Measurements from ENCODE around the gene KLHL29. TPM values are rescaled to one million over a fixed set of nuclear protein-coding genes. Genes with fewer than 3 reads are reported as not detected.

Gene KLHL29
- total RNA-seq, 1 experiment from 2014 or later: 12.2 TPM

DNA sequence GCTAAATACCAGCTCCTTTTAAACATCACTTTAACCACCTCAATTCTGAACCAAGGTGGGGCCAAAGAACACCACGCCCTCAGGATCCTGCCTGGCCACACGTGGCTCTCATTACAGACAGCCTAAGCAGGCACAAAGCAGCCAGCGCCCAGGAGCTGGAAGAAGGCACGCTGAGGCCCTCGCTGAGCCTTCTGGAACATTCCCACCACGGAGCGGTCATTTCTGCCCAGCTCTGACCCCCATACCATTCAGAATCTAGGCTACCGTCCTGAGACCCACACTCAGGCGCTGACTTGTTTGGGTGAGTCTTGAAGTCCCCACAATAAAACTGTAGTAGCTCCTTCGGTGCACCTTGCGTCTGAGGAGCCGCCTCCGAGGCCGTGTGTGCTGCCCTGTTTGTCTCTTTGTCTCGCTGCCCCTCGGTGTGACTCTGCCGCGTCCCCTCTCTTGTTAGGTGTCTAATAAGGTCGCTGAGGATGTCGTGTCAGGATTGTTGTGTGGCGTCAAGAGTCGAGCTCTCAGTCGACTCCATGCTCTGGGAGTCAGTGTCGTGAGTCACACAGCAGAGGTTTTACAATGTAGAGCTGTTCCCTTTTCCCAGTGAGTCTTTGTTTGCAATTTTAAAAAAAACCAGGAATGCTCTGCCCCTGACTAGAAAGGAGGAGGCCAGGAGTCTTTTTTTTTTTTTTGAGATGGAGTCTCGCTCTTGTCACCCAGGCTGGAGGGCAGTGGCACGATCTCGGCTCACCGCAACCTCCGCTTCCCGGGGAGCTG, 242.4 kb downstream of the KLHL29 start:
- no peak for DNase-seq (ENCODE audit: low spot score)
- H3K27me3 ChIP-seq (replicated peaks; ENCODE audit: insufficient read depth, low read depth, low read length, poor library complexity): no peaks in the 10 kb centered on the region
- no peaks in the 10 kb centered on the region for H3K4me1 ChIP-seq (ENCODE audit: insufficient read depth, low read length, poor library complexity, severe bottlenecking)
- TF ChIP-seq, protein P1, sequence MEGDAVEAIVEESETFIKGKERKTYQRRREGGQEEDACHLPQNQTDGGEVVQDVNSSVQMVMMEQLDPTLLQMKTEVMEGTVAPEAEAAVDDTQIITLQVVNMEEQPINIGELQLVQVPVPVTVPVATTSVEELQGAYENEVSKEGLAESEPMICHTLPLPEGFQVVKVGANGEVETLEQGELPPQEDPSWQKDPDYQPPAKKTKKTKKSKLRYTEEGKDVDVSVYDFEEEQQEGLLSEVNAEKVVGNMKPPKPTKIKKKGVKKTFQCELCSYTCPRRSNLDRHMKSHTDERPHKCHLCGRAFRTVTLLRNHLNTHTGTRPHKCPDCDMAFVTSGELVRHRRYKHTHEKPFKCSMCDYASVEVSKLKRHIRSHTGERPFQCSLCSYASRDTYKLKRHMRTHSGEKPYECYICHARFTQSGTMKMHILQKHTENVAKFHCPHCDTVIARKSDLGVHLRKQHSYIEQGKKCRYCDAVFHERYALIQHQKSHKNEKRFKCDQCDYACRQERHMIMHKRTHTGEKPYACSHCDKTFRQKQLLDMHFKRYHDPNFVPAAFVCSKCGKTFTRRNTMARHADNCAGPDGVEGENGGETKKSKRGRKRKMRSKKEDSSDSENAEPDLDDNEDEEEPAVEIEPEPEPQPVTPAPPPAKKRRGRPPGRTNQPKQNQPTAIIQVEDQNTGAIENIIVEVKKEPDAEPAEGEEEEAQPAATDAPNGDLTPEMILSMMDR (conservative IDR thresholded peaks at IDR 0.05; ENCODE audit: low read depth, low read length): no peak
- TF ChIP-seq EZH2 (IDR thresholded peaks at IDR 0.05; ENCODE audit: borderline replicate concordance, low read depth, low read length, poor library complexity, severe bottlenecking): no peak
- H3K27ac ChIP-seq (ENCODE audit: low read depth, low read length, poor library complexity, severe bottlenecking): no peak overlapping the region
- peaks cover 3% of the 10 kb centered on the region for H3K9me3 ChIP-seq (ENCODE audit: low read depth, low read length, poor library complexity, severe bottlenecking)
- no peaks in the 10 kb centered on the region for H3K36me3 ChIP-seq (ENCODE audit: insufficient read depth, low read length, poor library complexity, severe bottlenecking)
- H3K4me3 ChIP-seq (ENCODE audit: low read depth, low read length, poor library complexity, severe bottlenecking): no peak overlapping the region
- CTCF ChIA-PET: no interaction called here
- BruUV-seq (replicated peaks): no TSS peak
- POLR2A ChIA-PET (ENCODE audit: low non-redundant PET): no interaction called here
- intact Hi-C loops (cut with micrococcal nuclease; ENCODE audit: unreplicated experiment): no loop called here

DNA sequence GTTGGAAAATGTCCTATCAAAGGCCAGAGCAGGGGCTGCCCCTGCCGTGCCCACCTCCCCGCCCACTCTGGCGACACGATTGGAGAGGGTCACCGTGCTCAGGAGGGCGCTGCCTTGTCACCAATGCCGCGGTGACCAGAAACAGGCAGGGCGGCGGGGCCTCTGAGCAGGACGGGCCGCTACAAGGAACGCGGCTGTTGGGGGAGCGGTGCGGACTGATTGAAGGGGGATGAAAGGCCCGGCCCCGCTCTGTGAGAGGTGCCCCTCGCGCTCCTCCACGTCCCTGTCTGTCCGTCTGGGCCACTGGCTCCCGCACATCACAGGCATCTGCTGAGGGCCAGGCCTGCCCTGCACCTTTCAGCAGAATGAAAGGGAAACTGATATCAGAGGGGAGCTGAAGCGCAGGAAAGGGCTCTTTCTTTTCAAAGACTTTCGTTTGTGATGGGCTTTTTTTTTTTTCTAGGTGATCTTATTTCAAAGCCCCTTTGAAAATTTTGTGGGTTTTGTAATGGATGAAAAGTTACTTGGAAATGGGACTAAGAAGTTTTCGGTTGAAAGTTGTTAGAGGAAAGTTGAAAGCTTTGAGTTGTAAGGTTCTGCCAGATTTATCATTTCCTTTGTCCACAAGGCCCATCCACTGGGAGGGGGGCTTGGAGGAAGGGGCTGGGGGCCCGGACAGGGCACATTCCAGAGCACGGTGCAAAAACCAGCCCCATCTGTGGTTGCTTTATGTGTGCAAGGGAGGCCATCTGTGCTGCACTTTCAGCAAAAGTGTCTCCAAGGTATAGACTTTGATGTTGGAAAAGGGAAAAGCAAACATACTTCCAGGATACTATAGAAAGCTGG, 244.2 kb downstream of the KLHL29 start:
- Histone ChIP-seq H3K9me3 (ENCODE audit: low read depth, low read length, poor library complexity, severe bottlenecking) (peaks cover 3% of the 10 kb centered on the region), H3K4me3 (ENCODE audit: low read depth, low read length, poor library complexity, severe bottlenecking) (no peak overlapping the region), H3K27me3 (replicated peaks; ENCODE audit: insufficient read depth, low read depth, low read length, poor library complexity) (no peaks in the 10 kb centered on the region), H3K4me1 (ENCODE audit: insufficient read depth, low read length, poor library complexity, severe bottlenecking) (no peaks in the 10 kb centered on the region), H3K27ac (ENCODE audit: low read depth, low read length, poor library complexity, severe bottlenecking) (no peak overlapping the region), H3K36me3 (ENCODE audit: insufficient read depth, low read length, poor library complexity, severe bottlenecking) (no peaks in the 10 kb centered on the region)
- TF ChIP-seq EZH2 (IDR thresholded peaks at IDR 0.05; ENCODE audit: borderline replicate concordance, low read depth, low read length, poor library complexity, severe bottlenecking): no peak
- TF ChIP-seq, protein P1 (conservative IDR thresholded peaks at IDR 0.05; ENCODE audit: low read depth, low read length): no peak
- BruUV-seq (replicated peaks): no TSS peak
- no peak for DNase-seq (ENCODE audit: low spot score)
- intact Hi-C loops (cut with micrococcal nuclease; ENCODE audit: unreplicated experiment): no loop called here
- POLR2A ChIA-PET (ENCODE audit: low non-redundant PET): no interaction called here
- CTCF ChIA-PET: no interaction called here

DNA sequence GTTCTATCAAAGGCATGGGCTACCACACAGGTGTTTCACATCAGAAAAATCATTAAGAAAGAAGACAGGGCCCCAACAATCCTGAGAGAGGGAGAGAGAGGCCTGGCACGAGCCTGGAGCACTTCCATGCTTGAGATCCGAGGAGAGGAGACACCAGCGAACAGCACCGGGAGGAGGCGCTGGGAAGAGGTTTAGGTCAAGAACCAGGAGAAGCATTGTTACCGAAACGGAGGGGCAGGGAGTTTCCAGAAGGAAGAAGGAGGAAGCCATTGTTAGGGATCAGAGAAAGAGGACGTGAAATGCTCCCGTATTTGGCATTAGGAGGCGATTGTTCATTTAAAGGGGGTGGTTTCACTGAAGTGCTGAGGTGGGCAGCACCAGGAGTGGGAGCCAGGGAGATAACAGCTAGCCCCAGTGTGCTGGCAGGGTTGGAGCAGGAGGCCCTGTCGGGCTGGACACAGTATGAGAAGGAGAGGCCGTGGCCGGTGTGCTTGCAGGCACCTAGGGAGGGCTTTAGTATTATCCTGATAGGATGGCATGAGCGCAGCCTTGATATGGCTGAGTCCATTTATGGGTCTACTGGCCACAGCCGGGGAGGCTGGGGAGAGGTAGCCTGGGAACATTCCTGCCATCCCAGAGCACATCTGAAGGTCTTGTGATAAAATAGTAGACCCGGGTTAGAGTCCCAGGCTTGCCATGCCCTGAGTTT, 244.9 kb downstream of the KLHL29 start:
- peaks cover under 1% of the 10 kb centered on the region for H3K4me1 ChIP-seq (ENCODE audit: insufficient read depth, low read length, poor library complexity, severe bottlenecking)
- H3K27ac ChIP-seq (ENCODE audit: low read depth, low read length, poor library complexity, severe bottlenecking): no peak overlapping the region
- no peak for DNase-seq (ENCODE audit: low spot score)
- no peaks in the 10 kb centered on the region for H3K27me3 ChIP-seq (replicated peaks; ENCODE audit: insufficient read depth, low read depth, low read length, poor library complexity)
- ChIA-PET POLR2A (ENCODE audit: low non-redundant PET) (no interaction called here), CTCF (no interaction called here)
- H3K4me3 ChIP-seq (ENCODE audit: low read depth, low read length, poor library complexity, severe bottlenecking): no peak overlapping the region
- no peaks in the 10 kb centered on the region for H3K36me3 ChIP-seq (ENCODE audit: insufficient read depth, low read length, poor library complexity, severe bottlenecking)
- no TSS peak for BruUV-seq (replicated peaks)
- TF ChIP-seq, protein P1 (conservative IDR thresholded peaks at IDR 0.05; ENCODE audit: low read depth, low read length): no peak
- TF ChIP-seq EZH2 (IDR thresholded peaks at IDR 0.05; ENCODE audit: borderline replicate concordance, low read depth, low read length, poor library complexity, severe bottlenecking): no peak
- no peaks in the 10 kb centered on the region for H3K9me3 ChIP-seq (ENCODE audit: low read depth, low read length, poor library complexity, severe bottlenecking)
- intact Hi-C loops (cut with micrococcal nuclease; ENCODE audit: unreplicated experiment): no loop called here
